NCI-H2227 (cell line): ENCODE data around the gene GATM.

Source experiments
- DNase-seq: peaks from one replicate; lab custom pipeline; 2025; ENCODE audit not compliant: unreplicated experiment; lab: John Stamatoyannopoulos, UW

The GATM gene, protein sequence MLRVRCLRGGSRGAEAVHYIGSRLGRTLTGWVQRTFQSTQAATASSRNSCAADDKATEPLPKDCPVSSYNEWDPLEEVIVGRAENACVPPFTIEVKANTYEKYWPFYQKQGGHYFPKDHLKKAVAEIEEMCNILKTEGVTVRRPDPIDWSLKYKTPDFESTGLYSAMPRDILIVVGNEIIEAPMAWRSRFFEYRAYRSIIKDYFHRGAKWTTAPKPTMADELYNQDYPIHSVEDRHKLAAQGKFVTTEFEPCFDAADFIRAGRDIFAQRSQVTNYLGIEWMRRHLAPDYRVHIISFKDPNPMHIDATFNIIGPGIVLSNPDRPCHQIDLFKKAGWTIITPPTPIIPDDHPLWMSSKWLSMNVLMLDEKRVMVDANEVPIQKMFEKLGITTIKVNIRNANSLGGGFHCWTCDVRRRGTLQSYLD

DNA sequence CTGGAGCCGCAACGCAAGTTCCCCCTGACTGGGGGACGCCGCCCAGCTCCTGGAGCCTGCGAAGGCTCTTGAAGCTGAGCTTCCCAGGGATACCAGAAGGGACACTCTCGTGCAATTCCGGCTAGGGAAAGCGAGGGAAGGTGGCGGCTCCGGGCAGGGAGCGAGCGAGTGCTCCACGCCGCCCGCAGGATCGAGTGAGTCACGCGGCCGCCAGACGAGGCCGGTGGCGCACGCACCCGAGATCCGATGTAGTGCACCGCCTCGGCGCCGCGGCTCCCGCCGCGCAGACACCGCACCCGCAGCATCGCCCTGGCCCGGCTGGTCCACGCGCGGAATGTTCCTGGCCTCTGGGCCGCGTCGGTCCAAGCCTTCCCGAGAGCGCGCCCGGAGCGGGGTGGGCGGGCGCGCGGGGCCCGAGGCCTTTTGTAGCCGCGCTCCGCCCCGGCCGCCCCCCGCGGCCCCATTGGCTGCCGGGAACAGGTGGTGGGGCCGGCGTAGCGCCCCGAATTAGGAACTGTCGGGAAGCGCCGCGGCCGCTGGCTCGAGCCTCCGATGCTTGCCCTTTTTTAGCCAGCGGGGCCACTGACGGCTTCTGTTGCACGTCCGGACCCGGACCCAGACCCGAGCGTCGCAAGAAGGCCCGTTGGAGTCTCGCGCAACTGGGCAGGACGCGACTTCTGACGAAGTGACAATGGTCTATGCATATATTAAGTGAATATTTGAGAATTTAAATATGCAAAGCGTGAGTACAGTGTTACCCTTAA lies at the start of gene GATM:
Gene GATM, minus strand, starts transcription at position 396 of the 764 bp plus-strand sequence. Its CDS starts 91 bp downstream, at position 305.
- peak; percentile 83 for DNase-seq

DNA sequence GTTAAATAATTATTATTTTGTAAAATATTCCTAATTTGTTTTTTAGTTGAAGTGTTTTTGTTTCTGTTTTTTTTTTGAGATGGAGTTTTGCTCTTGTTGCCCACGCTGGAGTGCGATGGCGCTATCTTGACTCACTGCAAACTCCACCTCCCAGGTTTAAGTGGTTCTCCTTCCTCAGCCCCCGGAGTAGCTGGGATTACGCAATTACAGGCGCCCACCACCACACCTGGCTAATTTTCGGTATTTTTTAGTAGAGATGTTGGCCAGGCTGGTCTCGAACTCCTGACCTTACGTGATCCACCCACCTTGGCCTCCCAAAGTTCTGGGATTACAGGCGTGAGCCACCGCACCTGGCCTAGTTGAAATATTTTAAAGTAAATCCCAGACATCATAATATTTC lies 48.7 kb upstream of the GATM start:
- DNase-seq = no peak

DNA sequence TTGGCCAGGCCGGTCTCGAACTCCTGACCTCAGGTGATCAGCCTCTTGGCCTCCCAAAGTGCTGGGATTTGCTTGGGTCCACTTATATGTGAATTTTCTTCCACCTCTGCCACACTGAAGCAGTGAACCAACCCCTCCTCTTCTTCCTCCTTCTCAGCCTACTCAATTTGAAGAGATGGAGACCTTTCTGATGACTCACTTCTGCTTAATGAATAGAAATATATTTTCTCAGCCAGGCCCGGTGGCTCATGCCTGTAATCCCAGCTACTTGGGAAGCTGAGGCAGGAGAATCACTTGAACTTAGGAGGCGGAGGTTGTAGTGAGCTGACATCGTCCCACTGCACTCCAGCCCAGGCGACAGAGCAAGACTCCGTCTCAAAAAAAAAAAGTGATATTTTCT lies 46.8 kb upstream of the GATM start:
- DNase-seq = no peak

DNA sequence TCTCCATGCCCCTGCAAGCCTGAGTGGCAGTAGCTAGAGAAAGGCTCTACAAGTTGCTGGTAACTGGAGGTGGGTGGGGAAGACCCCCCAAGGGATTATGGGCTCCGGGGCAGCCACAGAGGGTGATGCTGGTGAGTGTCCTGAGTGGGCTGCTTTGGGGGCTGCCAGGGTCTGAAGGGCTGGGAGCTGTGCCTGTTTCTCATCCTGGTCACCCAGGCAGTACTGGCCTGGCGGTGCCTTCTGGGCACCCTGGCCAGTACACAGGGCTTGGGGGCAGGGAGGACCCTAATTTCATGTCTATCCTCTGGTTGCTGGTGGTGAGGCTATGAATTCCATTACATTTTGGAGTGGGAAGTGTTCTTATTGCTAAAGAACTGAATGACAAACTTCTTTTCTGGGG lies 46.1 kb upstream of the GATM start:
- DNase-seq = no peak

DNA sequence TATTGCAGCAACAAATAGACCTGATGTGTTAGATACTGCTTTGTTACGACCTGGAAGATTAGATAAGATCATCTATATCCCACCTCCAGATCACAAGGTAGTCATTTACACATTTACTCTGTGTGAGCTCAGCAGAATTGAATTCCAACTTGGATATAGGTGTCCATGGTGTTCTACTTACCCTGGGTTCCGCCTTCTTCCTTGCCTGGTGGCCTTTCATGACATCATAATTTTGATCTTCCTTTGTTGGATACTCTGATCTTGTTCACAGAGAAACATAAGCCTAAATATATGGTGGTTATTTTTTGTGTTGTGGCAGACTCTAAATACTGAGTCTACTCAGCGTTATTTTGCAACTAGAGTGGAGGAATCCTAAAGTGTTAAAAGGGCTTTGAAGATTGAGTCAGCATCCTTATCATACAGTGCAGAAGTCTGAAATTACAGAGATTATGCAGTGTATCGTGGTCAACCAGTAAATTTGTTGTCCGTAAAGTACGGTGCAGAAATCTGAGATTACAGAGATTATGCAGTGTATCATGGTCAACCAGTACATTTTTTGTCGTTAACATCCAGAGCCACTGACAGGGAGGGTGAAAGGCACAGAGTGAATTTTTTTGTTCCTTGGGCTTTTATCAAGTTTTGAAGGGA lies 39.1 kb upstream of the GATM start:
- no peak for DNase-seq

DNA sequence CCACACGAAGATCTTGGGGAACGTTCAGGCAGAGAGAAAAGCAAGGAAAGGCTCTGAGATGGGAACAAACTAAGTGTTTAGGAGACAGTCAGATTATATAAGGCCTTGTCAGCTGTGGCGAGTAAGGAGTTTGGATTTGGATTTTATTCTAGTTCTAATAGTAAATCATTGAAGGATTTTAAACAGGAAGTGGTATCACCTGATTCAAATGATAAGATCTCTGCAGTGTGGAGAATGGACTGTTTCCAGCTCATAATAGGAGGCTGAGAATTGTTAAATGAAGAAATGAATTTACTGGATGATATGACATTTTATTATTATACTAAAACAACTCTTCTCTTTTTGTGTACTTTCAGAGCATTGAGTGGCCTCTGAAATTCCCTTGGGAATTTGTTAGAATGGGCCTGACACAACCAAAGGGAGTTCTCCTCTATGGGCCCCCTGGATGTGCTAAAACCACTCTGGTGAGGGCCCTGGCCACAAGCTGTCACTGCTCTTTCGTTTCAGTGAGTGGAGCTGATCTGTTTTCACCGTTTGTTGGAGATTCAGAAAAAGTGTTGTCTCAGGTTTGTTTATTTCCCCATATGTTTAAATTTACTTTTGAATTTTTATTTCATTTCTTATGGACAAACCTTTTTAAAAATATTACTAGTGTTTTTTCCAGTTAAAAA lies 36.0 kb upstream of the GATM start:
- no peak for DNase-seq

DNA sequence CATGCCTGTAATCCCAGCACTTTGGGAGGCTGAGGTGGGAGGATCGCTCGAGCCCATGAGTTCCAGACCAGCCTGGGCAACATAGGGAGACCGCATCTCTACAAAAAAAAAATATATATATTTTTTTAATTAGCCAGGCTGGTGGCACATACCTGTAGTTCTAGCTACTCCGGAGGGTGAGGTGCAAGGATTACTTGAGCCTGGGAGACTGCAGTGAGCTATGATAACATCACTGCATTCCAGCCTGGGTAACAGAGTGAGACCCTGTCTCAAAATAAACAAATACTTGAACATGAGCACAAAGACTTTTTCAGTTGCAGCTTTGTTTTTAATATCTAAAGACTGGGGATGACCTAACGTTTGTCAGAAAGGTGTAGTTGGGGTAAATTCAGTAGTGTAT lies 31.3 kb upstream of the GATM start:
- no peak for DNase-seq

DNA sequence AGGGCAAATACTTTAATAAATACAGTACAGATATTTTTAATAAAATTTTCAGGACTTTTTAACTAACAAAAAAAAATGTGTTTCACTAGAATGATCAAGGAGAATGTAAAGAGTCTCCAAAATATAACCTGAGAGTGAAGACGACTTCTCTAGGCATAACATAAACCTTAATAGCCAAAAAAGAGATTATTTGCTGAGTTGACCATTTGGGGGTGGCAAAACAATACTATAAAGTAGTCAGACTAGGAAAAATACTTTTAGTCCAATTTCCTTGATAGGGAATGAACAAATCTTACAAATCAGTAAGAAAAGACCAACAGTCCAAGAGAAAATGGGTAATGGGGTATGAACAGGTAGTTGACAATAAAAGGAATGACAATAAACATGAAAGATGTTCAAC lies 29.4 kb upstream of the GATM start:
- DNase-seq = no peak

DNA sequence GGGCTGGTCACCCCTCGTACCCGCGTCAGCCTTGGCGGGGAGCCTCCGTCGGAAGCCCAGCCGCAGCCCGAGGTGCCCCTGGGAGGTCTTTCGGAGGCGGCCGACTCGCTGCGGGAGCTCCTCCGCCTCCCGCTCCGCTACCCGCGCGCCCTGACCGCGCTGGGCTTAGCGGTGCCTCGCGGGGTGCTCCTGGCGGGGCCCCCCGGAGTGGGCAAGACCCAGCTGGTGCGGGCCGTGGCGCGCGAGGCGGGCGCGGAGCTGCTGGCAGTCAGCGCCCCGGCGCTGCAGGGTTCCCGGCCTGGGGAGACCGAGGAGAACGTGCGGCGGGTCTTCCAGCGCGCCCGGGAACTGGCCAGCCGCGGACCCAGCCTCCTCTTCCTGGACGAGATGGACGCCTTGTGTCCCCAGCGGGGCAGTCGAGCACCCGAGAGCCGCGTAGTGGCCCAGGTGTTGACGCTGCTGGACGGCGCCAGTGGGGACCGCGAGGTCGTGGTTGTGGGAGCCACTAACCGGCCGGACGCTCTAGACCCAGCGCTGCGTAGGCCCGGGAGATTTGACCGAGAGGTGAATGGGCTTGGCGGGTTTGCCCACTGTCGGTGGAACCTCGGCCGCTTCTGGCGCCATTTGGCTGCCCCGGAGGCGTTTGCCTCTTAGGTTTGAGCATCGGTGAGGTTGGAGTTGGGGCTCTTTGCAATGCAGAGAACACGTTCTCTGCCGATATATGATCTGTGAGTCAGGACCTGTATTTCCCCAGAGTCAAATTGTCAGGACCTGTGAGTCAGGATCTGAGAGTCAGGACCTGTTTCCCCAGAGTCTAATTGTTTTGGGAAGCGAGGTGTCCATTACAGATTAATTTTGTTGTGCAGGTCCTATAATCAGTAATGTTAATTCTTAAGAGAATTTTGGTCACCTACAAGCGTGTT lies 24.9 kb upstream of the GATM start:
- DNase-seq = peak; percentile 33

DNA sequence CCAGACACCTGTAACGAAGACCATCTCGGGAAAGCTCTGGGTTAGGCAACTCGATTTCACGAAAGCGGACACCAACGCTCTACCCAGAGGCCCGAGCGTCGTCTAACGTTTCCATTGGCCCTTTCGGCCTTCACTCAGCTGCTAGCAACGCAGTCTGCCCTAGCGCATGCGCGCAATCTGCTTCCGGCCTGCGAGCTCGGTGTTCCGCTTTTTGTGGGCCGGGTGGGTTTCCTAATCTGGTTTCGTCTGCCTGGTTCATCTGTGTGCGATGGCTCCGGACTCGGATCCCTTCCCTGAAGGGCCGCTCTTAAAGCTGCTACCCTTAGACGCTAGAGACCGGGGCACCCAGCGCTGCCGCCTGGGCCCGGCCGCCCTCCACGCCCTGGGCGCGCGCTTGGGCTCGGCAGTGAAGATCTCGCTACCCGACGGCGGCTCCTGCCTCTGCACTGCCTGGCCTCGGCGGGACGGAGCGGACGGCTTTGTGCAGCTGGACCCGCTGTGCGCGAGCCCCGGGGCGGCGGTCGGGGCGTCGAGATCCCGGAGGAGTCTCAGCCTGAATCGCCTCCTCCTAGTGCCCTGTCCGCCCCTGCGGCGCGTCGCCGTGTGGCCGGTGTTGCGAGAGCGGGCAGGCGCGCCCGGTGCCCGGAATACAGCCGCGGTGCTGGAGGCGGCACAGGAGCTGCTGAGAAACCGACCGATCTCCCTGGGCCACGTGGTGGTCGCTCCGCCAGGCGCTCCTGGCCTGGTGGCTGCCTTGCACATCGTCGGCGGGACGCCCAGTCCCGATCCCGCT lies 24.0 kb upstream of the GATM start:
- peak; percentile 97 for DNase-seq

DNA sequence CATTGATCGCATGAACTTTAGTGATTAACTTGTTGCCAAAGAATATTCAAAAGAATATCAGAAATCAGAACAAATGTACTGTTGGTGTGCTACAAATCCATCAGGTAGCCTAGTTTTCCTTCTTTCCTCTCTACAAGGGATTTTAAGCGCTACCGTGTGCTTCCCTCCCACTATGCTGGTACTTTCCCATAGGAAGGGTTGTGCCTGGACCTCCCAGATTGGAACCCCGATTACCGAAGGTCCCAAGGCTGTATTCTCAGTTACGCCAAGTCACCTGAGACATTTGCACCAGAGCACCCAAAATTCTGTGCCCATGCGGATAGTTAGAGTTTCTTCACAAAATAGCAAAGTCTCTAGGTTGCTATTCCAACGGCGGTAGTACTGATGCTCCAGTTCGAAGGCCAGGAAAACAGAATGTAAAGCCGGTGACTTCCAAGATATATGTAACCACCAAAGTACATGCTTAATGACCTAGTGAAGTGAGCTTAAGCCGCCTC lies 23.4 kb upstream of the GATM start:
- peak; percentile 12 for DNase-seq

DNA sequence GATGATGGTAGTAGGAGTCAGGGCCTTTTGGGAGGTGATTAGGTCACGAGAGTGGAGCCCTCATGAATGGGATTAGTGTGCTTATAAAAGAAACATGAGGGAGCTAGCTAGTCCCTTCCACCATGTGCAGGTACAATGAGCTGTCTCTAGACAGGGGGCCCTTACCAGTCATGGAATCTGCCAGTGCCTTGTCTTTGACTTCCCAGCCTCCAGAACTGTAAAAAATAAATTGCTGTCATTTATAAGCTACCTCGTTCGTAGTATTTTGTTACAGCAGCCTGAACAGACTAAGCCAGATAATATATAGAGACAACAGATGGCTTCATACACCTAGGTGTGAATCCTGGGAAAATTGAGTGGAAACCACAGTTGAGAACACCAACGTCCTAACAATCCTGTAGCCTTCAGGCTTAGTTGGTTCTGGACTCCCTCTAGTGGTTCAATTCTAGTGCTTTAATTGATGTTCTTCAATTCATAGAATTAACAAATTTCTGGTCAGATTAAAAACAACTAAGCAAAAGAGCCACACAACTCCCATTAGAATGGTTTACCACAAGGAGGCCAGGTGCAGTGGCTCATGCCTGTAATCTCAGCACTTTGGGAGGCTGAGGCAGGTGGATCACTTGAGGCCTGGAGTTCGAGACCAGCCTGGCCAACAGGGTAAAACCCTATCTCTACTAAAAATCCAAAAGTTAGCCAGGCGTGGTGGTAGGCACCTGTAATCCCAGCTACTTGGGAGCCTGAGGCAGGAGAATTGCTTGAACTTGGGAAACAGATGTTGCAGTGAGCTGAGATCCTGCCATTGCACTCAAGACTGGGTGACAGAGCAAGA lies 21.3 kb upstream of the GATM start:
- peak; percentile 51 for DNase-seq

DNA sequence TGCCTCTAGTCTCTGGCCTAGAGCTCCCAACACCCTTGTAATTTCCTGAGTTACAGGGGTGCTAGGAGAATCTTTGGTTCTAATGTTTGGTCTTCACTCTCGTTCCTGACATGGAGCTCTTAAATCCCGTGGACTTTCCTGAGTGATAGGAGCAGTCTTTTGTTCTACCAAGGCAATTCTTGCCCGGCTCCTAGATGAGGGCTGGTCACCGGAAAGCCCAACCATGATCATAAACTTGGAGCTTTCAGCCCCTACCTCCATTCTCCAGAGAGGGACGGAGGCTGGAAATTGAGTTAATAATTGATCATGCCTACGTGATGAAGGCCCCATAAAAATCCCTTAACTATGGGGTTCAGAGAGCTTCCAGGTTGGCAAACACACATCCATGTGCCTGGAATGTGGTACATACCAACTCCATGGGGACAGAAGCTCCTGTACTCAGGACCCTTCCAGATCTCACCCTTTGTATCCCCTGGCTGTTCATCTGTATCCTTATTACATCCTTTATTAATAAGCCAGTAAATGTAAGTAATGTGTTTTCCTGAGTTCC lies 18.8 kb upstream of the GATM start:
- DNase-seq = no peak

DNA sequence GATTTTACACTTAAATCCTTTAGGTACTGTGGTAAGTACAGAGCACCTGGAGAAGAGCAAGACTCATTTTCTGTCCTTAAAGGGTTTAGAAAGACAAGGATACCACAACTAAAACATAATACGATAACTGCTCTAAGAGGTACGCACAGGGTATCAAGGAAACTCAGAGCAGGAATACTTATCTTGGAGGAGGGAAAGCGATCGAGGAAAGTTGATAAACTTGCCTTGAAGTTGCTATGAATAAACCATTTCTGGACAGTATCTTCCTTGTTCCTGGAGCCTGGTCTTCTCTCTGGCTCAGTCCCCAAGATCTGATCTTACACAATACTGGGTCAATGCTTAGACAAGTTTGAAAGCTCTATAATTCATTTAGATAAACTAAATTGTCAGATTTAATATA lies 17.6 kb upstream of the GATM start:
- no peak for DNase-seq

DNA sequence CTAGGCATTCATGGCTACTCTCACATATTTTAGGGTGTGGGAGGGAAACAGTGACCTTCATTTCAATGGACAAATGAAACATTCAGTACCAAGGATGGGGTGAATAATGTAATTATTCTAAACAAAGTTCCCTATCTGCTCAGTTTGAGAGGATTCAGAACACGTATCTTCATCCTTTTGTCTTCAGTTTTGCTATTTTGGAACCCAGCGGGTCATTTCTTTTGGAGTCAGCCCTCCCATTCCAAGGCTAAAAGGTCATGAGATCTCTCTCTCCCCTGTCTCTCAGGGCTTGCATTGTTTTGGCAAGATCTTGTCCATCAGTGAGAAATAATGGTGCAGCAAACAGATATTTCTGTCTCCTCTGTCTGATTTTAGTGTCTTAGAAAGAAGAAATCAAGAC lies 16.3 kb upstream of the GATM start:
- no peak for DNase-seq

DNA sequence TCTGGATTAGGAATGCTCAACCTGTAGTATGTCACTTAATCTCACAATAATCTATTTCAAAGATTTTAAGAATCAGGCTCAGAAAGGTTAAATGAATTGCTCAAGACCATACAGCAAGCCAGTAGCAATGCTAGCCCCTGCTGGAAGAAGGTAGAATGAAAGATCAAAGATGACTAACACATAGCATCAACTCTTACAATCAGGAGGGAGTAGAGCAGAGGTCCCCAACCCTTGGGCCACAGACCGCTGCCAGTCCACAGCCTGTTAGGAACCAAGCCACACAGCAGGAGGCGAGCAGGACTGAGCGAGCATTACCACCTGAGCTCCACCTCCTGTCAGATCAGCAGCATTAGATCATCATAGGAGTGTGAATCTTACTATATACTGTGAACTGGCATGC lies 15.5 kb upstream of the GATM start:
- no peak for DNase-seq

DNA sequence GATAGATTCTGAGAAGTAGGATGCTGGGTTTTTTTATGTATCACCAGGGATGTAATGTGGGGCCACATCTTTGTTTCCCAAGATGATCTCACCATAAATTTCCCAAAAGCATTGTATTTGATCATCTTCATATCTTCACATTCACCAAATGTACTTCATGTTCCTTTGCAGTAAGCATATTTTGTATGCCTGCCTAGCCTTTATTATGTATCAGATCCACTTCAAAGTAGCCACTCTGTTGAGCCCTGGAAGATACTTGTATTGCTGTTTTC lies 14.2 kb upstream of the GATM start:
- DNase-seq = no peak
